Smooth muscle cell of the pulmonary artery (primary cell): Measurements from ENCODE around the gene PFKFB1. TPM values are rescaled to one million over a fixed set of nuclear protein-coding genes. Genes with fewer than 3 reads are reported as not detected.

Experiments
- total RNA-seq: library from RNA; depleted of rRNA; stranded (reverse); fragments of >200 nt; gene quantifications from 2 replicates; pipeline ENCODE4 v1.2.3, GENCODE V29; 2014

PFKFB1 gene
- 0.03 and 0.07 TPM in 2 replicates for total RNA-seq

GRCh38 chrX:54994099-54994498 lies at the start of gene PFKFB1:
Gene PFKFB1, minus strand, starts transcription at chrX:54994188. Its CDS starts 181 bp downstream, at chrX:54994007.

GRCh38 chrX:55030271-55031205 lies 36.5 kb upstream of the PFKFB1 start, which contains the start of gene ALAS2:
Gene ALAS2, minus strand, starts transcription at chrX:55030977. Its CDS starts 4,977 bp downstream, at chrX:55026000.

GRCh38 chrX:54999717-55000598 lies 6.0 kb upstream of the PFKFB1 start, which contains the start of gene APEX2:
Gene APEX2, plus strand, starts transcription at chrX:55000363. Its CDS starts 60 bp downstream, at chrX:55000423.

GRCh38 chrX:54920610-54921426 lies 73.2 kb downstream of the PFKFB1 start, which contains the start of gene TRO:
Gene TRO, plus strand, starts transcription at chrX:54920824. Its CDS starts 1,423 bp downstream, at chrX:54922247.

Other genes starting within 250 kb of the PFKFB1 start
- gene ITIH6, start 195.9 kb downstream of the PFKFB1 start, total RNA-seq: not detected in 2 replicates
- gene MAGED2, start 186.4 kb downstream of the PFKFB1 start, total RNA-seq: 254 and 324 TPM in 2 replicates
- 16.4 and 23.9 TPM in 2 replicates for gene TRO, start 73.4 kb downstream of the PFKFB1 start, total RNA-seq
- 5.6 and 5.8 TPM in 2 replicates for gene APEX2, start 6.2 kb upstream of the PFKFB1 start, total RNA-seq
- not detected in 2 replicates for gene ALAS2, start 36.8 kb upstream of the PFKFB1 start, total RNA-seq
- not detected in 2 replicates for gene PAGE2B, start 80.8 kb upstream of the PFKFB1 start, total RNA-seq
- gene PAGE2, start 94.8 kb upstream of the PFKFB1 start, total RNA-seq: not detected in 2 replicates
- gene PAGE5, start 226.2 kb upstream of the PFKFB1 start, total RNA-seq: not detected in 2 replicates